K562 (cell line): ENCODE measurements around the gene KLHL13. TPM values are rescaled to one million over a fixed set of nuclear protein-coding genes. Genes with fewer than 3 reads are reported as not detected.
A peak's percentile ranks its signal among the peaks of the same experiment; 100 is the strongest.

ENCODE experiments used
- ATAC-seq: fragments of 200-7000 bp; cut with Tn5 transposase; 3 replicates; pipeline ENCODE4 v1.9.1; 2020; ENCODE audit warnings: moderate library complexity
- BruUV-seq: library from RNA; stranded (reverse); fragments of 400-500 nt; replicated peaks from 2 replicates; lab custom pipeline; 2021; lab: Mats Ljungman, UMichigan
- CTCF ChIA-PET: fragments of 300-600 bp; formaldehyde crosslinking; extraction: SDS; loops from one replicate; lab custom pipeline; 2021; ENCODE audit warnings: low intra/inter-chr PET ratio; lab: Yijun Ruan, JAX
- POLR2A ChIA-PET: fragments of 300-600, 350-650 bp; sonication (Branson Sonifier 250); formaldehyde crosslinking; extraction: SDS; loops from one replicate; lab custom pipeline; 2021; ENCODE audit warnings: antibody characterized with exemption, inconsistent platforms; lab: Yijun Ruan, JAX
- DNase-seq, 4 experiments: peaks; one replicate each; pipeline versions ENCODE4 v3.0.0 to v3.0.0-alpha.2; 2011 to 2018; ENCODE audit warnings: low spot score in 3 of 4, mixed read lengths in 3 of 4; ENCODE audit errors: extremely low read depth in 1 of 4
- FAIRE-seq: peaks from 2 replicates; lab custom pipeline; 2011; peaks lifted over from hg19 to GRCh38; lab: Jason Lieb, UNC
- H2AFZ ChIP-seq: 2 replicates; pipeline ENCODE4 v1.6.0; 2011; ENCODE audit warnings: low read depth, low read length, control low read depth, inconsistent platforms
- H3K27ac ChIP-seq: fragments of 200-600 bp; 3 replicates; pipeline ENCODE4 v1.8.0; 2011; ENCODE audit warnings: low read depth, mild to moderate bottlenecking, control low read depth, inconsistent platforms, low read length, moderate library complexity, mixed read lengths; ENCODE audit errors: extremely low read depth
- H3K27me3 ChIP-seq, 2 experiments: fragments of 300-600 bp in 1 of 2; 2 replicates in 1 of 2; 3 replicates in 1 of 2; pipeline versions ENCODE4 v1.6.0 to v1.8.0; 2011; ENCODE audit warnings: inconsistent platforms in 2 of 2, low read length in 2 of 2, mild to moderate bottlenecking in 1 of 2, mixed read lengths in 1 of 2, moderate library complexity in 1 of 2; ENCODE audit not compliant: control insufficient read depth in 2 of 2, insufficient read depth in 2 of 2
- H3K36me3 ChIP-seq: fragments of 300-600 bp; 3 replicates; pipeline ENCODE4 v1.8.0; 2011; ENCODE audit warnings: mild to moderate bottlenecking, low read length, inconsistent platforms; ENCODE audit not compliant: control insufficient read depth, insufficient read depth
- H3K4me1 ChIP-seq, 2 experiments: fragments of 200-600 bp in 1 of 2; replicated peaks in 1 of 2; 2 replicates in 1 of 2; 3 replicates in 1 of 2; pipeline versions ENCODE4 v1.5.1 to v1.8.0; 2011; ENCODE audit warnings: inconsistent platforms in 2 of 2, low read length in 2 of 2, mild to moderate bottlenecking in 1 of 2, mixed read lengths in 1 of 2, moderate library complexity in 1 of 2; ENCODE audit not compliant: control insufficient read depth in 2 of 2, insufficient read depth in 2 of 2
- H3K4me2 ChIP-seq: 2 replicates; pipeline ENCODE4 v1.6.1; 2011; ENCODE audit warnings: low read length, control low read depth, inconsistent platforms, mixed read lengths; ENCODE audit not compliant: insufficient read depth
- H3K4me3 ChIP-seq: fragments of 200-600 bp; sonication (generic), shearing (Covaris generic); 2 replicates; pipeline ENCODE4 v1.5.1; 2016; ENCODE audit warnings: control low read depth, inconsistent platforms
- H3K79me2 ChIP-seq: fragments of 200-600 bp; 3 replicates; pipeline ENCODE4 v1.8.0; 2011; ENCODE audit warnings: low read length, inconsistent platforms; ENCODE audit not compliant: control insufficient read depth, insufficient read depth
- H3K9ac ChIP-seq, 2 experiments: 2 replicates each; pipeline versions ENCODE4 v1.6.0 to v1.6.1; 2011; ENCODE audit warnings: low read depth in 2 of 2, low read length in 2 of 2, control low read depth in 1 of 2, inconsistent platforms in 1 of 2, mild to moderate bottlenecking in 1 of 2, mixed read lengths in 1 of 2; ENCODE audit not compliant: insufficient read depth in 1 of 2
- H3K9me1 ChIP-seq: one replicate; pipeline ENCODE4 v1.6.0; 2011; ENCODE audit warnings: inconsistent platforms, mild to moderate bottlenecking, low read length, moderate library complexity; ENCODE audit not compliant: control insufficient read depth, insufficient read depth
- H3K9me3 ChIP-seq: replicated peaks from 2 replicates; pipeline ENCODE4 v1.5.1; 2011; ENCODE audit warnings: low read depth, low read length, inconsistent platforms; ENCODE audit not compliant: control insufficient read depth, insufficient read depth
- H4K20me1 ChIP-seq: replicated peaks from 2 replicates; pipeline ENCODE4 v1.6.1; 2011; ENCODE audit warnings: low read length, inconsistent platforms, mixed read lengths; ENCODE audit not compliant: control insufficient read depth, insufficient read depth
- CAMTA2 ChIP-seq: fragments of 250-450 bp; sonication (Bioruptor Pico); conservative IDR thresholded peaks from 2 replicates; pipeline ENCODE4 v1.5.1; 2022
- CEBPB ChIP-seq: fragments of 450-650 bp; IDR thresholded peaks from 2 replicates; pipeline ENCODE4 v1.6.1; 2016; ENCODE audit warnings: missing genetic modification characterization, missing compliant biosample characterization
- CEBPG ChIP-seq, 3 experiments: fragments of 200-800 bp in 1 of 3; sonication (Bioruptor generic) in 1 of 3; sonication (generic) in 1 of 3; formaldehyde crosslinking in 1 of 3; IDR thresholded peaks in 2 of 3; conservative IDR thresholded peaks in 1 of 3; 2 replicates each; pipeline versions ENCODE4 v1.6.1 to v1.8.0; 2016 to 2022; ENCODE audit warnings: missing compliant biosample characterization in 2 of 3, missing genetic modification characterization in 2 of 3, mild to moderate bottlenecking in 1 of 3, missing genetic modification reagents in 1 of 3
- GTF2B ChIP-seq: IDR thresholded peaks from 2 replicates; pipeline ENCODE4 v1.6.1; 2011; ENCODE audit not compliant: insufficient read length; ENCODE audit errors: extremely low read depth
- HBP1 ChIP-seq: fragments of 450-650 bp; formaldehyde crosslinking; IDR thresholded peaks from 2 replicates; pipeline ENCODE4 v1.4.0; 2022; ENCODE audit warnings: missing genetic modification characterization
- HDAC2 ChIP-seq: fragments of 450-650 bp; IDR thresholded peaks from 2 replicates; pipeline ENCODE4 v1.6.1; 2016; ENCODE audit warnings: mild to moderate bottlenecking
- HLTF ChIP-seq: fragments of 450-650 bp; IDR thresholded peaks from 2 replicates; pipeline ENCODE4 v1.6.1; 2016
- KHSRP ChIP-seq: fragments of 450-650 bp; IDR thresholded peaks from 2 replicates; pipeline ENCODE4 v1.6.1; 2017
- ZC3H4 ChIP-seq: sonication (generic); formaldehyde crosslinking; IDR thresholded peaks from 2 replicates; pipeline ENCODE4 v1.9.0; 2021; ENCODE audit warnings: missing genetic modification reagents, borderline replicate concordance
- WGBS: fragments of 100-300 bp; shearing (Covaris generic); methylation state at CpG from one replicate; pipeline ENCODE4 v1.1.6; 2016; ENCODE audit warnings: low coverage, mixed read lengths; ENCODE audit not compliant: insufficient coverage; ENCODE audit errors: missing lambda C conversion rate; 5-methylcytosine and 5-hydroxymethylcytosine counted together
- in situ Hi-C: fragments of 300-500 bp; cut with MboI; formaldehyde crosslinking; loops from 4 replicates; pipeline ENCODE4 v1.15.0; 2018; ENCODE audit warnings: inconsistent platforms, mixed read lengths
- intact Hi-C: fragments of 100-400 bp; cut with micrococcal nuclease; formaldehyde crosslinking; loops from 2 replicates; pipeline ENCODE4 v1.14.2; 2022
- polyA plus RNA-seq, 8 experiments: library from polyadenylated mRNA; depleted of rRNA in 4 of 8; stranded (reverse) in 5 of 8; unstranded in 3 of 8; fragments of >200 nt; fragmentation: Nextera tagmentation in 2 of 8; fragmentation: Illumina TruSeq in 1 of 8; extraction: Ambion mirVana in 2 of 8; extraction: Trizol in 1 of 8; gene quantifications; 2 replicates each; pipeline versions ENCODE4 v1.2.1 to v1.2.3, GENCODE V29; 2011 to 2014; ENCODE audit warnings: inconsistent platforms in 1 of 8, missing spikeins in 1 of 8
- total RNA-seq, 7 experiments: library from RNA; depleted of rRNA in 6 of 7; stranded (reverse); fragments of >200 nt in 6 of 7; fragmentation: Illumina TruSeq in 2 of 7; extraction: Trizol in 2 of 7; gene quantifications; 2 replicates each; pipeline versions ENCODE4 v1.2.1 to v1.2.3, GENCODE V29; 2011 to 2021; ENCODE audit warnings: low replicate concordance in 1 of 7

KLHL13 gene
- total and polyA plus RNA-seq, 9 of the 15 experiments (the other 6 are each of a cell fraction or from before 2014, with no cell fraction given): 1.2 to 4.1 (median 2.2) TPM

- TF ChIP-seq HBP1 (CRISPR knock-in tag) (no peak), HLTF (no peak), HDAC2 (no peak), KHSRP (no peak)
Measured at GRCh38 chrX:117996408-117996807, 120.2 kb downstream of the KLHL13 start (continued).

- Histone ChIP-seq H3K9ac (no peak overlapping the region), H3K27me3 (no peaks in the 10 kb centered on the region), H3K4me3 (no peak overlapping the region), H3K9me1 (no peaks in the 10 kb centered on the region), H3K4me2 (no peak overlapping the region), H3K9me3 (no peaks in the 10 kb centered on the region; the same call in 1 of the 2 replicates), H2AFZ (no peak overlapping the region), H3K36me3 (no peaks in the 10 kb centered on the region), H3K27ac (no peak overlapping the region), H3K79me2 (no peaks in the 10 kb centered on the region), H4K20me1 (no peaks in the 10 kb centered on the region), H3K4me1 (no peaks in the 10 kb centered on the region)
- in situ Hi-C loops: no loop called here
- ATAC-seq (no peak), DNase-seq (no peak), FAIRE-seq (no peak)
- ChIA-PET CTCF (no interaction called here), POLR2A (no interaction called here)
- no TSS peak for BruUV-seq
- intact Hi-C loops: no loop called here
- 9% methylated on average over 1 of the region's 1 CpG for WGBS
- TF ChIP-seq CAMTA2 (no peak), ZC3H4 (CRISPR knock-in tag) (no peak), GTF2B (no peak), CEBPB (tag) (peak; percentile 68), CEBPG (CRISPR knock-in tag; IDR thresholded peaks at IDR 0.05) (no peak), CEBPG (tag; conservative IDR thresholded peaks at IDR 0.05 in 1 of 2, IDR thresholded peaks at IDR 0.05 in 1 of 2) (peak in 1 of 2 experiments; percentile 79; a peak in 2 of 4 replicates)
Measured at GRCh38 chrX:117995378-117995777, 121.2 kb downstream of the KLHL13 start.
